ENCODE measurements around the gene DLGAP3.

GRCh38 chr1:34889705-34890104 lies 39.7 kb downstream of the DLGAP3 start:
- TF ChIP-seq CTCF (IDR thresholded peaks at IDR 0.05; ENCODE audit: poor library complexity, severe bottlenecking) (no peak), EP300 (conservative IDR thresholded peaks at IDR 0.05; ENCODE audit: poor library complexity, severe bottlenecking) (no peak), SMC3 (conservative IDR thresholded peaks at IDR 0.05; ENCODE audit: poor library complexity) (no peak), RAD21 (conservative IDR thresholded peaks at IDR 0.05) (no peak)
